Ectodermal cell (in vitro differentiated cells): ENCODE data around the gene SLC6A6.

Experiments
- H3K27ac ChIP-seq: 2 replicates; pipeline ENCODE4 v1.7.0; 2013; ENCODE audit warnings: mild to moderate bottlenecking, low read depth, low read length; ENCODE audit not compliant: insufficient read depth, poor library complexity, severe bottlenecking
- H3K27me3 ChIP-seq: 2 replicates; pipeline ENCODE4 v1.7.0; 2013; ENCODE audit warnings: mild to moderate bottlenecking, low read length; ENCODE audit not compliant: insufficient read depth, control insufficient read depth, poor library complexity, severe bottlenecking
- H3K36me3 ChIP-seq: one replicate; pipeline ENCODE4 v1.7.0; 2013; ENCODE audit warnings: low read length; ENCODE audit not compliant: control insufficient read depth, insufficient read depth
- H3K4me1 ChIP-seq: one replicate; pipeline ENCODE4 v1.7.0; 2013; ENCODE audit warnings: low read length; ENCODE audit not compliant: control insufficient read depth, insufficient read depth
- H3K4me3 ChIP-seq: 2 replicates; pipeline ENCODE4 v1.7.0; 2013; ENCODE audit warnings: low read depth, low read length, control low read depth; ENCODE audit not compliant: insufficient read depth
- H3K9me3 ChIP-seq: 2 replicates; pipeline ENCODE4 v1.7.0; 2013; ENCODE audit warnings: mild to moderate bottlenecking, low read length, moderate library complexity; ENCODE audit not compliant: control insufficient read depth
- WGBS, 2 experiments: methylation state at CpG; one replicate each; pipeline ENCODE4 v1.1.7; 2013; ENCODE audit warnings: missing lambda C conversion rate in 2 of 2; 5-methylcytosine and 5-hydroxymethylcytosine counted together

The SLC6A6 gene

GRCh38 chr3:14414846-14415464 is 12.5 kb downstream of the SLC6A6 start:
- H3K27me3 ChIP-seq, result no peaks in the 10 kb centered on the region
- no peak overlapping the region for H3K27ac ChIP-seq
- peaks cover 16% of the 10 kb centered on the region for H3K4me1 ChIP-seq
- H3K4me3 ChIP-seq, result no peak overlapping the region
- 95% methylated on average over 5 of the region's 5 CpGs for WGBS, 2 experiments
- no peaks in the 10 kb centered on the region for H3K36me3 ChIP-seq
- H3K9me3 ChIP-seq, result no peaks in the 10 kb centered on the region

GRCh38 chr3:14415501-14415900 is 13.1 kb downstream of the SLC6A6 start:
- Histone ChIP-seq H3K4me1 (peaks cover 16% of the 10 kb centered on the region), H3K4me3 (no peak overlapping the region), H3K36me3 (no peaks in the 10 kb centered on the region), H3K27me3 (no peaks in the 10 kb centered on the region), H3K27ac (no peak overlapping the region), H3K9me3 (no peaks in the 10 kb centered on the region)
- 92 to 93% methylated on average over 5 of the region's 5 CpGs for WGBS, 2 experiments

- no peaks in the 10 kb centered on the region for H3K27me3 ChIP-seq
- 90 to 93% methylated on average over 6 of the region's 6 CpGs for WGBS, 2 experiments
- no peak overlapping the region for H3K4me3 ChIP-seq
- H3K9me3 ChIP-seq, result no peaks in the 10 kb centered on the region
- no peaks in the 10 kb centered on the region for H3K36me3 ChIP-seq
- H3K4me1 ChIP-seq, result peaks cover 14% of the 10 kb centered on the region
- no peak overlapping the region for H3K27ac ChIP-seq
Measured at GRCh38 chr3:14416453-14416852, 14.0 kb downstream of the SLC6A6 start.

DNA sequence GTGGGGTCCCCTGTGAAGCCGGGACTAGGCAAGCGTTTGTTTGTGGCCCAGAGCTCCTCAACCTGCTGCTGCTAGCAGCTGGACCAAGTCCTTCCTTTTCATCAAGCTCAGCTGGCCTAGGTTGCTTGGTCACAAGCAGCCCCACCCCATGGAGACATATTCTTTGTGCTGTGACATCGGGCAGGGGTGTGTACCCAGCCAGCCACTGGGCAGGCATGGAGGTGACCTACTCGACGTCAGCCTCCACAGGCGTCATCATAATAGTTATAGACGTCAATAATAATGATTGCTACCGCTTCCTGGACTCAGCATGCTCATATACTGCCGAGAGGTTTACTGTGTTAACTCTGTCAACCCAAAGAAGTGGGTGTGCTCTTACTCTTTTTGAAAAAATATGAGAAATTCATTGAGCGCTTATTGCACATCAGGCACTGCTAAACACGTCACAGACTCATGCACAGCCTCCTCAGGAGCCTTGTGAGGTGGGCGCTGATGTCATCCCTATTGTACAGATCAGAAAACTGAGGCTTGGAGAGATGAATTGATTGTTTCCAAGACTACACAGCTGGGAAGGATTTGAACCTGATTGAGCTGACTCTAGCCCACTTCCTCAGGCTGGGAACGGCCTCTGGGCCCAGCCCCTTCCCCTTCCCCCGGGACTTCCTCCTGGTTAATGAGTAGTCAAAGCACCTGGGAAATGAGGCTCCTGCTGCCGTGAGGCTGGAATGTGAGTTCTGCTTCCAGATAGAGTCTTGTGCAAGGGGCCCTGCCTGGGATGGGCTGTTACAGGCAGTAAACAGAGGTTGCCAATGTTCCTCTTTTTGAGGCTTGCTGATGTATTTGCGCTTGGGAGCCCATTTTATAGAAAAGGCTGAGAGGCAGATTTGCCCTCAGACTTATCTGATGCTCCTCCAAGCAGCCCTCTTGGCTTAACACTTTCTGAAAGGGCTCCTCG is 16.2 kb downstream of the SLC6A6 start:
- no peak overlapping the region for H3K4me3 ChIP-seq
- H3K27me3 ChIP-seq, result no peaks in the 10 kb centered on the region
- 85 to 86% methylated on average over 17 of the region's 17 CpGs for whole genome bisulfite sequencing, 2 experiments
- no peak overlapping the region for H3K27ac ChIP-seq
- H3K36me3 ChIP-seq, result no peaks in the 10 kb centered on the region
- H3K4me1 ChIP-seq, result peaks cover under 1% of the 10 kb centered on the region
- no peaks in the 10 kb centered on the region for H3K9me3 ChIP-seq

DNA sequence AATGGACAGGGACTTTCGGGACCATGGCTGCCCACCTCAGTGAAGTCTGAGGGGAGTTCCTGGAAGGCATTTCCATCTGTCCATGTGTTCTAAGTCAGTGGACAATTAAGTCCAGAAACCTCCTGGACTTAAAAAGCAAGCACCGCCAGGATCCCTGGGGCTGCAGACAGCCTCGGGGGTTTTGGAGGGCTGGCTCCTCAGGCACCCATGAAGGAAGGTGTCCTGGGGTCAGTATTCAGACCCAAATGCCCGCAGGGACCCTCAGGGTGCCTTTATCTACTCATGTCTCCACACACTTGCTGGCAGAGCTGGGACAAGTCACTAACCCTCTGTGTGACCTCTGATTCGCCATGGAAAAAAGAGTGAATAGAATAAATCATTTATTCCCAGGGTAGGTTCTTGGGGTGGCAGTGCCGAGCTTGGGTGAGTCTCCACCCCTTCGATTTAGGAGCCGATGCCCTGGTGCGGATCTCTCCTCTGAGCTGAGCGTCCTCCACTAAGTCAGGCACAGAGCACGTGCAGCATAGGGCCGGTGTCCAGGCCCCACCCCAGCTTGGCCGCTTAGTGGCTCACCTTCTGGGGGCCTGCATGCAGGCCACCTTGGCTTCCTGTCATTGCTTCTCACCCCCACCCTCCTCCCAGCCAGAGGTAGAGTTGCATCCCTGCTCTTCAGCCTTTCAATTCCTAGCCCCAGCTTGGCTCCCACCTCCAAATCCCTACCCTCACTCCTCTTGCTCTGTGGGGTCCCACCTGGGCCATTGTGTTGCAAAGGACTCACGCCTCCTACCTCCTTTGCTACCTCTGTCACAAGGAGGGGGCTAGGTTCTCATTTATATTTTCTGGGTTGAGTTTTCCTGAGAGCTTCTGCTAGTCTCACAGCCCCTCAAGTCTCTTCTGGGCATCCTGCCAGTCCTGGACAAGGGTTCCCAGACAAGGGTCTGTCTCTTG is 19.9 kb downstream of the SLC6A6 start:
- H3K27ac ChIP-seq, result no peak overlapping the region
- no peaks in the 10 kb centered on the region for H3K27me3 ChIP-seq
- no peaks in the 10 kb centered on the region for H3K9me3 ChIP-seq
- H3K4me1 ChIP-seq, result no peaks in the 10 kb centered on the region
- H3K36me3 ChIP-seq, result no peaks in the 10 kb centered on the region
- WGBS, 2 experiments, result 70 to 76% methylated on average over 14 of the region's 14 CpGs
- no peak overlapping the region for H3K4me3 ChIP-seq

- no peaks in the 10 kb centered on the region for H3K4me1 ChIP-seq
Measured at GRCh38 chr3:14423197-14423743, 20.9 kb downstream of the SLC6A6 start.

DNA sequence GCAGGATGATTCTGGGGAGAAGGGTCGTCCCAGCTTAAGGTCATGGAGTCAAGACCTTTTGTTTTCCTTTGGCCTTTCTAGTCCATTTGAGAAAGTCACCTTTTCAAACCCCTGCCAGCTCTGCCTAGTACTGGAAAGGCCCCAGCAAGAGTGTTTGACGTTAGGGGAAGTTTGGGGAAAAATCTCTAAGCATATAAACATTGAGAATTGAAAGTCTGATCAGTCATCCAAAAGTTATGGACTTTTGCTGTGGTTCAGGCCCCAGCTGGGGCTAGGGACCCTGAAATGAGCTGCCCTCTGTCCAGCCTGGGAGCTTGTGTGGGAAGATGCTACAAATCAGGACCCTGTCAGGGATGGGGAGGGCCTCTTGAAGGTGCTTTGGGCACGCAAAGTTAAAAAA is 21.6 kb downstream of the SLC6A6 start:
- Histone ChIP-seq H3K4me1 (no peaks in the 10 kb centered on the region), H3K27ac (no peak overlapping the region), H3K4me3 (no peak overlapping the region), H3K36me3 (no peaks in the 10 kb centered on the region), H3K27me3 (no peaks in the 10 kb centered on the region), H3K9me3 (no peaks in the 10 kb centered on the region)
- 42 to 55% methylated on average over 3 of the region's 3 CpGs for WGBS, 2 experiments

More at GRCh38 chr3:14423197-14423743, 20.9 kb downstream of the SLC6A6 start:
- no peaks in the 10 kb centered on the region for H3K27me3 ChIP-seq
- whole genome bisulfite sequencing, 2 experiments, result 76 to 88% methylated on average over 2 of the region's 2 CpGs
- no peak overlapping the region for H3K4me3 ChIP-seq
- H3K27ac ChIP-seq, result no peak overlapping the region
- no peaks in the 10 kb centered on the region for H3K9me3 ChIP-seq
- H3K36me3 ChIP-seq, result no peaks in the 10 kb centered on the region

GRCh38 chr3:14424711-14425580 is 22.5 kb downstream of the SLC6A6 start:
- H3K9me3 ChIP-seq, result no peaks in the 10 kb centered on the region
- H3K27ac ChIP-seq, result no peak overlapping the region
- WGBS, 2 experiments, result 89 to 90% methylated on average over 23 of the region's 23 CpGs
- H3K27me3 ChIP-seq, result no peaks in the 10 kb centered on the region
- H3K36me3 ChIP-seq, result no peaks in the 10 kb centered on the region
- no peak overlapping the region for H3K4me3 ChIP-seq
- no peaks in the 10 kb centered on the region for H3K4me1 ChIP-seq
